ENCODE data around the gene ADI1.

Gene ADI1

GRCh38 chr2:3466482-3466863 lies 52.9 kb downstream of the ADI1 start:
- TF ChIP-seq SIN3A (IDR thresholded peaks at IDR 0.05; ENCODE audit: borderline replicate concordance, insufficient read depth, low read length) (no peak), TAF1 (IDR thresholded peaks at IDR 0.05; ENCODE audit: borderline replicate concordance, insufficient read depth, low read length) (no peak), REST (IDR thresholded peaks at IDR 0.05; ENCODE audit: insufficient read depth in 1 of 2, low read depth in 2 of 2, low read length in 2 of 2) (no peak), POLR2AphosphoS5 (IDR thresholded peaks at IDR 0.05; ENCODE audit: low read depth, low read length) (no peak), FOXP2 (optimal IDR thresholded peaks at IDR 0.05; ENCODE audit: borderline replicate concordance, extremely low read depth, extremely low read length, insufficient read depth) (no peak)

DNA sequence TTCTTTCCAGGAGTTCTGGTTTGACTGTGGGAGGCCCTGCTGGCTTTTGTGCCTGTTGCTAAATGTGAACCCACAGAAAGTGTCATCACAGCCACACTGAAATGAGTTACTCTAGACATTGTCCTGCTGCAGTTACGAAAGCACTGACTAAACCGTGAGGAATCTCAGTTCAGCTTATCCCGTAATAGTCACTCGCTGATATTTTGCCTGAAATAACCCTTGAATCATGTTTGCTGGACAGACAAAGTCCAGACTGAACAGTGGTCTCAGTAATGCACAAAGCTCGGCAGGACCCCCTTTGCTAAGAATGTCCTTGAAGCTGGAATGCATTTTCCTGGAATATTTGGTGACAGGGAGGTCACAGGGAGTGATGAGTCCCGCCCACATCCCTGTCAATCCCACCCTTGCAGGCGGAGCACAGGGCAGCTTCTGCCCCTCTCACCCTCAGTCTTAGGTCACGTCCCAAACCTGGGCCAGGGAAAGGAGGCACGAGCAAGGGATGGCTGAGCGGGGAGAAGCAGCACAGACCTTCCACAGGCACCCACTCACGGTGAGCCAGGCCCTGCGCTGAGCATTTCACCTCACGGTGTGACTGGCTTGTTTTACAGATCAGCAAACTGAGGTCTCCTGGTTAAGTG lies 53.4 kb downstream of the ADI1 start:
- no peak for TF ChIP-seq REST (IDR thresholded peaks at IDR 0.05; ENCODE audit: insufficient read depth in 1 of 2, low read depth in 2 of 2, low read length in 2 of 2)
- no peak for TF ChIP-seq TAF1 (IDR thresholded peaks at IDR 0.05; ENCODE audit: borderline replicate concordance, insufficient read depth, low read length)
- no peak for TF ChIP-seq POLR2AphosphoS5 (IDR thresholded peaks at IDR 0.05; ENCODE audit: low read depth, low read length)
- no peak for TF ChIP-seq FOXP2 (optimal IDR thresholded peaks at IDR 0.05; ENCODE audit: borderline replicate concordance, extremely low read depth, extremely low read length, insufficient read depth)
- TF ChIP-seq SIN3A (IDR thresholded peaks at IDR 0.05; ENCODE audit: borderline replicate concordance, insufficient read depth, low read length): no peak

DNA sequence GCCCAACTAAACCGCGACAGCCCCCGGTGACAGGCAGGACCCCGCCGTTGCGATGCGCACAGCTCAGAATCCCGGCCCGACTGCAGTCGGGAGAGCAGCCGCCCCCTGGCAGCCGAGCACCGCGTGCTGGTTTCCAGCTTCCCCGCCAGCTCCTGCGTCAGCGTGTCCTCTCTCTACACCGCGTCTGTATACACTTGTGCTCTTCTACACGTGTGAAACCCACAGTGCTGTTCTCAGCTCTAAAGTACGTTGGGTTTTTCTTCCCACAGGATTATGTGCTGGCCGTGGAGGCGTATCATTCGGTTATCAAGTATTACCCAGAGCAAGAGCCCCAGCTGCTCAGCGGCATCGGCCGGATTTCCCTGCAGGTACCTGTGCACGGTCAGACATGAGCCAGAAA lies 54.0 kb downstream of the ADI1 start:
- TF ChIP-seq POLR2AphosphoS5 (IDR thresholded peaks at IDR 0.05; ENCODE audit: low read depth, low read length) (no peak), TAF1 (IDR thresholded peaks at IDR 0.05; ENCODE audit: borderline replicate concordance, insufficient read depth, low read length) (no peak), FOXP2 (optimal IDR thresholded peaks at IDR 0.05; ENCODE audit: borderline replicate concordance, extremely low read depth, extremely low read length, insufficient read depth) (no peak), SIN3A (IDR thresholded peaks at IDR 0.05; ENCODE audit: borderline replicate concordance, insufficient read depth, low read length) (no peak), REST (IDR thresholded peaks at IDR 0.05; ENCODE audit: insufficient read depth in 1 of 2, low read depth in 2 of 2, low read length in 2 of 2) (no peak)

DNA sequence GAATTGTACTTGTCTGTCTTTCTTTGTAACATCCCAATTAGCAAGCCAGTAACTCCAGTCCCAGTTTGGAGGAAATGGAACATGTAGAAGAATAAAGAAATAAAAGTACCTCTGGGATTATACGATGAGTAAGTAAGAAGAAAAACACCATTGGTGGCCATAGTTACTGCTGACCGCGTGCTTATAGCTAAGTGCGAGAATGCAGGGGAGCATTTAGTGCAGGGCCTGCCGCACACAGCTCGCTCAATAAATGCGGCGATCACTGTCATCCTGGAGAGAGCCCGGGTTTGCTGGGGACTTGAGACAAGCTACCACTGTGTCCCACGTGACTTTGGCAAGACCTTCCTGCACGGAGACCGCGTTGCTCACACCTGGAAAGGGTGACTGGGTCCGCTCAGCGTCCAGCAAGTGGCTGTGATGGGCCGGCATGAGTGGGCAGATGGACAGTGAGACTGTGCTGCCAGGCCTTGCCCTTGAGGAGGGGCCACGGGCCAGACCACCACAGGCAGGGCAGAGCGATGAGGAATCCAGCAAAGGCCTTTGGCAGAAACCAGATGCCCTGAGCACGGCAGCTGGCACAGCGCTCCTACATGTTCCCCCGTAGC lies 54.8 kb downstream of the ADI1 start:
- TF ChIP-seq FOXP2 (optimal IDR thresholded peaks at IDR 0.05; ENCODE audit: borderline replicate concordance, extremely low read depth, extremely low read length, insufficient read depth) (no peak), SIN3A (IDR thresholded peaks at IDR 0.05; ENCODE audit: borderline replicate concordance, insufficient read depth, low read length) (no peak), POLR2AphosphoS5 (IDR thresholded peaks at IDR 0.05; ENCODE audit: low read depth, low read length) (no peak), REST (IDR thresholded peaks at IDR 0.05; ENCODE audit: insufficient read depth in 1 of 2, low read depth in 2 of 2, low read length in 2 of 2) (no peak), TAF1 (IDR thresholded peaks at IDR 0.05; ENCODE audit: borderline replicate concordance, insufficient read depth, low read length) (no peak)
